Panc1 (cell line): Measurements from ENCODE around the gene CNDP1. TPM values are rescaled to one million over a fixed set of nuclear protein-coding genes. Genes with fewer than 3 reads are reported as not detected.

Experiments used
- ATAC-seq: fragments of 200-7000 bp; cut with Tn5 transposase; 2 replicates; pipeline ENCODE4 v1.9.1; 2020; ENCODE audit warnings: mild to moderate bottlenecking, moderate library complexity
- BruUV-seq: library from RNA; stranded (reverse); fragments of 400-500 nt; replicated peaks from 2 replicates; lab custom pipeline; 2021; lab: Mats Ljungman, UMichigan
- CTCF ChIA-PET: fragments of 300-600 bp; sonication (Branson Sonifier 250); formaldehyde crosslinking; loops from one replicate; lab custom pipeline; 2022; ENCODE audit warnings: antibody characterized with exemption; lab: Charles Lee
- POLR2A ChIA-PET: fragments of 300-600 bp; sonication (Branson Sonifier 250); formaldehyde crosslinking; loops from one replicate; lab custom pipeline; 2022; ENCODE audit warnings: antibody characterized with exemption; lab: Charles Lee
- DNase-seq: peaks from one replicate; pipeline ENCODE4 v3.0.0-alpha.2; 2010; ENCODE audit warnings: low read depth, low spot score
- H3K27ac ChIP-seq: 2 replicates; pipeline ENCODE4 v1.5.1; 2011; ENCODE audit warnings: mild to moderate bottlenecking, low read length, inconsistent platforms
- H3K27me3 ChIP-seq: fragments of 200-500 bp; sonication (Bioruptor generic); 2 replicates; pipeline ENCODE4 v1.6.0; 2014; ENCODE audit warnings: low read length, inconsistent platforms; ENCODE audit not compliant: control insufficient read depth, insufficient read depth
- H3K36me3 ChIP-seq: fragments of 200-500 bp; sonication (Bioruptor generic); 2 replicates; pipeline ENCODE4 v1.5.1; 2014; ENCODE audit warnings: inconsistent platforms, mild to moderate bottlenecking, low read length, moderate library complexity; ENCODE audit not compliant: control insufficient read depth, insufficient read depth
- H3K4me1 ChIP-seq: 2 replicates; pipeline ENCODE4 v1.5.1; 2011; ENCODE audit warnings: inconsistent platforms, mild to moderate bottlenecking, low read length, moderate library complexity; ENCODE audit not compliant: control insufficient read depth, insufficient read depth
- H3K4me3 ChIP-seq, 2 experiments: 2 replicates each; pipeline ENCODE4 v1.5.1; 2011 to 2012; ENCODE audit warnings: low read depth in 2 of 2, low read length in 2 of 2, mild to moderate bottlenecking in 2 of 2, inconsistent platforms in 1 of 2, moderate library complexity in 1 of 2
- H3K9me3 ChIP-seq: fragments of 200-500 bp; sonication (Bioruptor generic); 2 replicates; pipeline ENCODE4 v1.5.1; 2014; ENCODE audit warnings: low read depth, mild to moderate bottlenecking, inconsistent platforms, low read length, moderate library complexity; ENCODE audit not compliant: control insufficient read depth, insufficient read depth
- POLR2AphosphoS5 ChIP-seq: IDR thresholded peaks from 2 replicates; pipeline ENCODE4 v1.6.1; 2012; ENCODE audit warnings: mild to moderate bottlenecking, low read depth, low read length, moderate library complexity
- SIN3A ChIP-seq: IDR thresholded peaks from 2 replicates; pipeline ENCODE4 v1.6.1; 2012; ENCODE audit warnings: low read depth, mild to moderate bottlenecking, low read length, moderate library complexity, borderline replicate concordance; ENCODE audit not compliant: insufficient read depth
- TCF7L2 ChIP-seq: IDR thresholded peaks from 2 replicates; pipeline ENCODE4 v1.6.1; 2011; ENCODE audit warnings: mild to moderate bottlenecking, low read depth, low read length, inconsistent platforms
- in situ Hi-C: cut with HindIII; loops from 2 replicates; pipeline ENCODE4 v1.10.0; 2016; ENCODE audit warnings: low sequenced_read_pairs, low pct_unique_long_range_greater_than_20kb
- intact Hi-C: fragments of 100-400 bp; cut with micrococcal nuclease; formaldehyde crosslinking; loops from one replicate; pipeline ENCODE4 v1.10.0; 2022; ENCODE audit not compliant: unreplicated experiment
- total RNA-seq: library from RNA; stranded (reverse); gene quantifications from one replicate; pipeline ENCODE4 v1.2.1, GENCODE V29; 2021; ENCODE audit not compliant: unreplicated experiment
- TF ChIP-seq, protein P1 (sequence below), 2 experiments: IDR thresholded peaks; 2 replicates each; pipeline ENCODE4 v1.6.1; 2011 to 2012; ENCODE audit warnings: low read depth in 2 of 2, control low read depth in 1 of 2, low read length in 1 of 2, mild to moderate bottlenecking in 1 of 2, moderate library complexity in 1 of 2; ENCODE audit not compliant: insufficient read depth in 1 of 2

The CNDP1 gene
- total RNA-seq, 1 experiment from 2014 or later, result not detected

DNA sequence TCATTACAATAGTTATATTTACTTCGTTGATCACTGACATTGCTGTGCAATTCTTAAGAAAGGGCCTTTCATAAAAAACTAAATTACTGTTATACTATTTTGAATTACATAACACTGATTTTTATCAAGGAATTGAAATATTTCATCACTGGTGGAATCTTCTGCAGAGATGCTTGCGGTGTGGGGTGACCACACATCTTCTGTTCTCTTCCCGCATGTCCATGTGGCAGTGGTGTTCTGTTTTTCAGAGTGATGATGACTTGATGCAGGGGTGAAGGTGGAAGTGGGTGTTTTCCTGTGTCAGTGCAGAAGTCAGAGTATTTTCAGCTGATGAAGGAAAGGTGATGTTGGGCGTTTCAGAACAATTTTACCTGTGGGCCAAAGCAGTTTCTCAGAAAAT, 31.2 kb upstream of the CNDP1 start:
- CTCF ChIA-PET, result no interaction called here
- H3K27me3 ChIP-seq, result no peaks in the 10 kb centered on the region
- in situ Hi-C loops (no loop called here), intact Hi-C loops (no loop called here)
- TF ChIP-seq, protein P1, sequence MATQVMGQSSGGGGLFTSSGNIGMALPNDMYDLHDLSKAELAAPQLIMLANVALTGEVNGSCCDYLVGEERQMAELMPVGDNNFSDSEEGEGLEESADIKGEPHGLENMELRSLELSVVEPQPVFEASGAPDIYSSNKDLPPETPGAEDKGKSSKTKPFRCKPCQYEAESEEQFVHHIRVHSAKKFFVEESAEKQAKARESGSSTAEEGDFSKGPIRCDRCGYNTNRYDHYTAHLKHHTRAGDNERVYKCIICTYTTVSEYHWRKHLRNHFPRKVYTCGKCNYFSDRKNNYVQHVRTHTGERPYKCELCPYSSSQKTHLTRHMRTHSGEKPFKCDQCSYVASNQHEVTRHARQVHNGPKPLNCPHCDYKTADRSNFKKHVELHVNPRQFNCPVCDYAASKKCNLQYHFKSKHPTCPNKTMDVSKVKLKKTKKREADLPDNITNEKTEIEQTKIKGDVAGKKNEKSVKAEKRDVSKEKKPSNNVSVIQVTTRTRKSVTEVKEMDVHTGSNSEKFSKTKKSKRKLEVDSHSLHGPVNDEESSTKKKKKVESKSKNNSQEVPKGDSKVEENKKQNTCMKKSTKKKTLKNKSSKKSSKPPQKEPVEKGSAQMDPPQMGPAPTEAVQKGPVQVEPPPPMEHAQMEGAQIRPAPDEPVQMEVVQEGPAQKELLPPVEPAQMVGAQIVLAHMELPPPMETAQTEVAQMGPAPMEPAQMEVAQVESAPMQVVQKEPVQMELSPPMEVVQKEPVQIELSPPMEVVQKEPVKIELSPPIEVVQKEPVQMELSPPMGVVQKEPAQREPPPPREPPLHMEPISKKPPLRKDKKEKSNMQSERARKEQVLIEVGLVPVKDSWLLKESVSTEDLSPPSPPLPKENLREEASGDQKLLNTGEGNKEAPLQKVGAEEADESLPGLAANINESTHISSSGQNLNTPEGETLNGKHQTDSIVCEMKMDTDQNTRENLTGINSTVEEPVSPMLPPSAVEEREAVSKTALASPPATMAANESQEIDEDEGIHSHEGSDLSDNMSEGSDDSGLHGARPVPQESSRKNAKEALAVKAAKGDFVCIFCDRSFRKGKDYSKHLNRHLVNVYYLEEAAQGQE (IDR thresholded peaks at IDR 0.05; ENCODE audit: insufficient read depth in 1 of 2, low read depth in 2 of 2, low read length in 1 of 2), result no peak
- no peak for TF ChIP-seq TCF7L2
- peaks cover 23% of the 10 kb centered on the region for H3K4me1 ChIP-seq
- POLR2A ChIA-PET, result no interaction called here
- H3K27ac ChIP-seq, result no peak overlapping the region
- H3K4me3 ChIP-seq, result no peak overlapping the region
- ATAC-seq, result no peak
- no TSS peak for BruUV-seq
- DNase-seq, result no peak
- no peaks in the 10 kb centered on the region for H3K9me3 ChIP-seq
- peaks cover 31% of the 10 kb centered on the region for H3K36me3 ChIP-seq

DNA sequence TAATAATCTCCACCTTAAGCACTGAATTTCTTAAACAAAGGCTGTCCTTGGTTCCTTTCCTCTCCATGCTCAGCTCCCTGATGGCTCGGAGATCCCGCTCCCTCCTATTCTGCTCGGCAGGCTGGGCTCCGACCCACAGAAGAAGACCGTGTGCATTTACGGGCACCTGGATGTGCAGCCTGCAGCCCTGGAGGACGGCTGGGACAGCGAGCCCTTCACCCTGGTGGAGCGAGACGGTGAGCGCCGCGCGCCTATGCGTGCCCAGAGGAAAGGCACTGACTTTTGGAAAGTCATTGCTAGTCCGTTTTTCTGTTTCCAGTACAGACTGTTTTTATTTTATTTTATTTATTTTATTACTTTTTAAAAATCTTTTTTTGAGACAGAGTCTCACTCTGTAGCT, 28.5 kb upstream of the CNDP1 start:
- ChIA-PET POLR2A (no interaction called here), CTCF (interaction anchor here (0.6 kb wide), 1 partner anchor 221 kb away, joined by 10 read pairs; no protein-coding TSS in a partner anchor)
- intact Hi-C loops, result no loop called here

More for the DNA sequence above, 28.5 kb upstream of the CNDP1 start:
- ATAC-seq (no peak), DNase-seq (no peak)
- Histone ChIP-seq H3K4me3 (no peak overlapping the region), H3K27ac (no peak overlapping the region), H3K4me1 (no peaks in the 10 kb centered on the region), H3K9me3 (no peaks in the 10 kb centered on the region), H3K27me3 (no peaks in the 10 kb centered on the region), H3K36me3 (peaks cover 29% of the 10 kb centered on the region)
- no TSS peak for BruUV-seq
- in situ Hi-C loops, result no loop called here
- TF ChIP-seq, protein P1 (IDR thresholded peaks at IDR 0.05; ENCODE audit: insufficient read depth in 1 of 2, low read depth in 2 of 2, low read length in 1 of 2), result no peak
- TF ChIP-seq POLR2AphosphoS5 (no peak), SIN3A (no peak)
